Prostate gland (tissue), 2 donors: ENCODE measurements around the gene EDA2R.

ENCODE experiments used
- POLR2A ChIP-seq: fragments of 450-650 bp; IDR thresholded peaks from one replicate; pipeline ENCODE4 v1.6.1; 2016; ENCODE audit warnings: antibody characterized with exemption, mild to moderate bottlenecking
- POLR2AphosphoS5 ChIP-seq: sonication (generic); formaldehyde crosslinking; IDR thresholded peaks from one replicate; pipeline ENCODE4 v1.6.1; 2017; ENCODE audit warnings: antibody characterized with exemption
- TF ChIP-seq, protein P1 (sequence below), 4 experiments: fragments of 200-600 bp in 2 of 4; fragments of 450-650 bp in 2 of 4; sonication (generic) in 2 of 4; IDR thresholded peaks; 1 replicate in 3 of 4; 2 replicates in 1 of 4; pipeline ENCODE4 v1.5.1; 2016 to 2019; ENCODE audit warnings: antibody characterized with exemption in 4 of 4, mild to moderate bottlenecking in 2 of 4, moderate library complexity in 2 of 4

DNA sequence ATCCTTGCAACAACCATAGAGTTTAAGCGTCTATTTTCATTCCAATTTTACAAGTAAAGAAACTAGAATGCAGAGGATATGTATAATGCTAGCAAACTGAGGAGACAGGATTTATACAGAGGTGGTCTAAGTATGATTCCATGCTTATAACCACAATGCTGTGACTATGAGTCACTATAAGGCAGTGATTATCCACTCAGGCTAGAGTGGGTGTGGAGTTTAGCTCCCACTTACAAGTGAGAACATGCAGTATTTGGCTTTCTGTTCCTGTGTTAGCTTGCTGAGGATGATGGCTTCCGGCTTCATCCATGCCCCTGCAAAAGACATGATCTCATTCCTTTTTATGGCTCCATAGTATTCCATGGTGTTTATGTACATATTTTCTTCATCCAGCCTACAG lies 41.6 kb upstream of the EDA2R start:
- TF ChIP-seq, protein P1, sequence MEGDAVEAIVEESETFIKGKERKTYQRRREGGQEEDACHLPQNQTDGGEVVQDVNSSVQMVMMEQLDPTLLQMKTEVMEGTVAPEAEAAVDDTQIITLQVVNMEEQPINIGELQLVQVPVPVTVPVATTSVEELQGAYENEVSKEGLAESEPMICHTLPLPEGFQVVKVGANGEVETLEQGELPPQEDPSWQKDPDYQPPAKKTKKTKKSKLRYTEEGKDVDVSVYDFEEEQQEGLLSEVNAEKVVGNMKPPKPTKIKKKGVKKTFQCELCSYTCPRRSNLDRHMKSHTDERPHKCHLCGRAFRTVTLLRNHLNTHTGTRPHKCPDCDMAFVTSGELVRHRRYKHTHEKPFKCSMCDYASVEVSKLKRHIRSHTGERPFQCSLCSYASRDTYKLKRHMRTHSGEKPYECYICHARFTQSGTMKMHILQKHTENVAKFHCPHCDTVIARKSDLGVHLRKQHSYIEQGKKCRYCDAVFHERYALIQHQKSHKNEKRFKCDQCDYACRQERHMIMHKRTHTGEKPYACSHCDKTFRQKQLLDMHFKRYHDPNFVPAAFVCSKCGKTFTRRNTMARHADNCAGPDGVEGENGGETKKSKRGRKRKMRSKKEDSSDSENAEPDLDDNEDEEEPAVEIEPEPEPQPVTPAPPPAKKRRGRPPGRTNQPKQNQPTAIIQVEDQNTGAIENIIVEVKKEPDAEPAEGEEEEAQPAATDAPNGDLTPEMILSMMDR (IDR thresholded peaks at IDR 0.05): no peak
- TF ChIP-seq POLR2AphosphoS5 (no peak), POLR2A (no peak)
